ENCODE results near the gene SDK1.

DNA sequence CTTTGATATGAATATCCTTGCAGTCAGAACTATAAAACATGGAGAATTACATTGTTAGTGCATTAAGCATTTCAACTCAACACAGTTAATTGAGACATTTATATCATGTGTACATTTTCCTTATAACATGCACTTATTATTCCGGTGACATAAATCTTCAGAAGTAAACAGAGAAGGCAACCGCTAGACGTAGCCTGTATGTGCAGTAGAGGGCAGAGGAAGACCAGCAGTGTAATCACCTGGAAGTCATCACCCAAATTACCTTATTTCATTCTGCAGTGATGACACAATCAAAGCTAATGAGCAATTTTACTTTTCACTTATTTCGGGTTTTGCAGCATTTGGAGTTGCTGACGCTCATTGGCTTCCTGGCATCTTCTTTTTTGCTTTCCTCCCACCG, 394.6 kb downstream of the SDK1 start:
- TF ChIP-seq EZH2 (IDR thresholded peaks at IDR 0.05; ENCODE audit: low read depth, unreplicated experiment) (no peak), EZH2phosphoT487 (IDR thresholded peaks at IDR 0.05; ENCODE audit: unreplicated experiment) (no peak), CTCF (conservative IDR thresholded peaks at IDR 0.05; ENCODE audit: low read depth in 2 of 2) (peak; percentile 33 to 63), POLR2AphosphoS5 (IDR thresholded peaks at IDR 0.05; ENCODE audit: low read depth) (no peak), JUNB (IDR thresholded peaks at IDR 0.05; ENCODE audit: unreplicated experiment) (no peak), REST (IDR thresholded peaks at IDR 0.05; ENCODE audit: unreplicated experiment) (no peak), ZNF331 (CRISPR knock-in tag; IDR thresholded peaks at IDR 0.05; ENCODE audit: low read depth) (no peak)
- TF ChIP-seq, protein P1, sequence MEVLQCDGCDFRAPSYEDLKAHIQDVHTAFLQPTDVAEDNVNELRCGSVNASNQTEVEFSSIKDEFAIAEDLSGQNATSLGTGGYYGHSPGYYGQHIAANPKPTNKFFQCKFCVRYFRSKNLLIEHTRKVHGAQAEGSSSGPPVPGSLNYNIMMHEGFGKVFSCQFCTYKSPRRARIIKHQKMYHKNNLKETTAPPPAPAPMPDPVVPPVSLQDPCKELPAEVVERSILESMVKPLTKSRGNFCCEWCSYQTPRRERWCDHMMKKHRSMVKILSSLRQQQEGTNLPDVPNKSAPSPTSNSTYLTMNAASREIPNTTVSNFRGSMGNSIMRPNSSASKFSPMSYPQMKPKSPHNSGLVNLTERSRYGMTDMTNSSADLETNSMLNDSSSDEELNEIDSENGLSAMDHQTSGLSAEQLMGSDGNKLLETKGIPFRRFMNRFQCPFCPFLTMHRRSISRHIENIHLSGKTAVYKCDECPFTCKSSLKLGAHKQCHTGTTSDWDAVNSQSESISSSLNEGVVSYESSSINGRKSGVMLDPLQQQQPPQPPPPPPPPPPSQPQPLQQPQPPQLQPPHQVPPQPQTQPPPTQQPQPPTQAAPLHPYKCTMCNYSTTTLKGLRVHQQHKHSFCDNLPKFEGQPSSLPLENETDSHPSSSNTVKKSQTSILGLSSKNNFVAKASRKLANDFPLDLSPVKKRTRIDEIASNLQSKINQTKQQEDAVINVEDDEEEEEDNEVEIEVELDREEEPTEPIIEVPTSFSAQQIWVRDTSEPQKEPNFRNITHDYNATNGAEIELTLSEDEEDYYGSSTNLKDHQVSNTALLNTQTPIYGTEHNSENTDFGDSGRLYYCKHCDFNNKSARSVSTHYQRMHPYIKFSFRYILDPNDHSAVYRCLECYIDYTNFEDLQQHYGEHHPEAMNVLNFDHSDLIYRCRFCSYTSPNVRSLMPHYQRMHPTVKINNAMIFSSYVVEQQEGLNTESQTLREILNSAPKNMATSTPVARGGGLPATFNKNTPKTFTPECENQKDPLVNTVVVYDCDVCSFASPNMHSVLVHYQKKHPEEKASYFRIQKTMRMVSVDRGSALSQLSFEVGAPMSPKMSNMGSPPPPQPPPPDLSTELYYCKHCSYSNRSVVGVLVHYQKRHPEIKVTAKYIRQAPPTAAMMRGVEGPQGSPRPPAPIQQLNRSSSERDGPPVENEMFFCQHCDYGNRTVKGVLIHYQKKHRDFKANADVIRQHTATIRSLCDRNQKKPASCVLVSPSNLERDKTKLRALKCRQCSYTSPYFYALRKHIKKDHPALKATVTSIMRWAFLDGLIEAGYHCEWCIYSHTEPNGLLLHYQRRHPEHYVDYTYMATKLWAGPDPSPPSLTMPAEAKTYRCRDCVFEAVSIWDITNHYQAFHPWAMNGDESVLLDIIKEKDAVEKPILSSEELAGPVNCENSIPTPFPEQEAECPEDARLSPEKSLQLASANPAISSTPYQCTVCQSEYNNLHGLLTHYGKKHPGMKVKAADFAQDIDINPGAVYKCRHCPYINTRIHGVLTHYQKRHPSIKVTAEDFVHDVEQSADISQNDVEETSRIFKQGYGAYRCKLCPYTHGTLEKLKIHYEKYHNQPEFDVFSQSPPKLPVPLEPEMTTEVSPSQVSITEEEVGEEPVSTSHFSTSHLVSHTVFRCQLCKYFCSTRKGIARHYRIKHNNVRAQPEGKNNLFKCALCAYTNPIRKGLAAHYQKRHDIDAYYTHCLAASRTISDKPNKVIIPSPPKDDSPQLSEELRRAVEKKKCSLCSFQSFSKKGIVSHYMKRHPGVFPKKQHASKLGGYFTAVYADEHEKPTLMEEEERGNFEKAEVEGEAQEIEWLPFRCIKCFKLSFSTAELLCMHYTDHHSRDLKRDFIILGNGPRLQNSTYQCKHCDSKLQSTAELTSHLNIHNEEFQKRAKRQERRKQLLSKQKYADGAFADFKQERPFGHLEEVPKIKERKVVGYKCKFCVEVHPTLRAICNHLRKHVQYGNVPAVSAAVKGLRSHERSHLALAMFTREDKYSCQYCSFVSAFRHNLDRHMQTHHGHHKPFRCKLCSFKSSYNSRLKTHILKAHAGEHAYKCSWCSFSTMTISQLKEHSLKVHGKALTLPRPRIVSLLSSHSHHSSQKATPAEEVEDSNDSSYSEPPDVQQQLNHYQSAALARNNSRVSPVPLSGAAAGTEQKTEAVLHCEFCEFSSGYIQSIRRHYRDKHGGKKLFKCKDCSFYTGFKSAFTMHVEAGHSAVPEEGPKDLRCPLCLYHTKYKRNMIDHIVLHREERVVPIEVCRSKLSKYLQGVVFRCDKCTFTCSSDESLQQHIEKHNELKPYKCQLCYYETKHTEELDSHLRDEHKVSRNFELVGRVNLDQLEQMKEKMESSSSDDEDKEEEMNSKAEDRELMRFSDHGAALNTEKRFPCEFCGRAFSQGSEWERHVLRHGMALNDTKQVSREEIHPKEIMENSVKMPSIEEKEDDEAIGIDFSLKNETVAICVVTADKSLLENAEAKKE (CRISPR knock-in tag; IDR thresholded peaks at IDR 0.05), result no peak

Measured in GM23338 (cell line).